ENCODE results near the gene HHIPL1.

DNA sequence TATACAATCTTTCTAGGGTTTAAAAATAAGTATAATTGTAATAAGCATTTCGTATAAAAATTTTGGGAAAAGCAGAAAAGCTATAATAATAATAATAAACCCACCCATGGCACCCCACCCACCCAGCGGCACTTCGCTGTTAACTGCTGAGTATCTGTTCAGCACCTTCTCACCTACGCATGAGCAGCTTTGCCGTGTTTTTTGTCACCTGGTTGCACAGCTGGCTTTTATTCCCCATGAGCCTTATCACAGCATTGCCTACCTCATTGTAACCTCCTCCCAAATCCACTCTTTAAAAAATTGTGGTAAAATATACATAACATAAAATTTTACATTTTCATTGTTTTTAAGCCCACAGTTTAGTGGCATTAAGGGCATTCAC, 73.9 kb downstream of the HHIPL1 start:
- TF ChIP-seq, protein P1, sequence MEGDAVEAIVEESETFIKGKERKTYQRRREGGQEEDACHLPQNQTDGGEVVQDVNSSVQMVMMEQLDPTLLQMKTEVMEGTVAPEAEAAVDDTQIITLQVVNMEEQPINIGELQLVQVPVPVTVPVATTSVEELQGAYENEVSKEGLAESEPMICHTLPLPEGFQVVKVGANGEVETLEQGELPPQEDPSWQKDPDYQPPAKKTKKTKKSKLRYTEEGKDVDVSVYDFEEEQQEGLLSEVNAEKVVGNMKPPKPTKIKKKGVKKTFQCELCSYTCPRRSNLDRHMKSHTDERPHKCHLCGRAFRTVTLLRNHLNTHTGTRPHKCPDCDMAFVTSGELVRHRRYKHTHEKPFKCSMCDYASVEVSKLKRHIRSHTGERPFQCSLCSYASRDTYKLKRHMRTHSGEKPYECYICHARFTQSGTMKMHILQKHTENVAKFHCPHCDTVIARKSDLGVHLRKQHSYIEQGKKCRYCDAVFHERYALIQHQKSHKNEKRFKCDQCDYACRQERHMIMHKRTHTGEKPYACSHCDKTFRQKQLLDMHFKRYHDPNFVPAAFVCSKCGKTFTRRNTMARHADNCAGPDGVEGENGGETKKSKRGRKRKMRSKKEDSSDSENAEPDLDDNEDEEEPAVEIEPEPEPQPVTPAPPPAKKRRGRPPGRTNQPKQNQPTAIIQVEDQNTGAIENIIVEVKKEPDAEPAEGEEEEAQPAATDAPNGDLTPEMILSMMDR (IDR thresholded peaks at IDR 0.05), result no peak
- no peak for TF ChIP-seq POLR2A (IDR thresholded peaks at IDR 0.05)
